Urothelium cell line (cell line): Measurements from ENCODE around the gene GPR152.
A peak's percentile ranks its signal among the peaks of the same experiment; 100 is the strongest.
"Not testable (repeated sequence)": the region's sequence is repeated elsewhere in the genome, so short reads cannot be mapped to it uniquely, and the experiment has no call there.

Source experiments
- DNase-seq: peaks from one replicate; pipeline ENCODE4 v3.0.0; 2011; ENCODE audit warnings: low spot score, mixed read lengths
- FAIRE-seq: peaks from 2 replicates; lab custom pipeline; 2011; peaks lifted over from hg19 to GRCh38; lab: Jason Lieb, UNC

Gene GPR152

GRCh38 chr11:67431346-67432249, 20.9 kb downstream of the GPR152 start:
- FAIRE-seq (no peak), DNase-seq (no peak)

- DNase-seq: no peak
- FAIRE-seq: no peak
Measured at GRCh38 chr11:67429722-67430121, 22.8 kb downstream of the GPR152 start.

- FAIRE-seq (no peak), DNase-seq (no peak)
Measured at GRCh38 chr11:67429038-67429668, 23.4 kb downstream of the GPR152 start.

- peak; percentile 77 for FAIRE-seq
- DNase-seq: peak; percentile 98
Measured at GRCh38 chr11:67428052-67429001, 24.2 kb downstream of the GPR152 start, which contains the start of gene RPS6KB2. TSS of gene RPS6KB2 (plus strand) at chr11:67428494. CDS start at chr11:67428546, 52 bp downstream.

DNA sequence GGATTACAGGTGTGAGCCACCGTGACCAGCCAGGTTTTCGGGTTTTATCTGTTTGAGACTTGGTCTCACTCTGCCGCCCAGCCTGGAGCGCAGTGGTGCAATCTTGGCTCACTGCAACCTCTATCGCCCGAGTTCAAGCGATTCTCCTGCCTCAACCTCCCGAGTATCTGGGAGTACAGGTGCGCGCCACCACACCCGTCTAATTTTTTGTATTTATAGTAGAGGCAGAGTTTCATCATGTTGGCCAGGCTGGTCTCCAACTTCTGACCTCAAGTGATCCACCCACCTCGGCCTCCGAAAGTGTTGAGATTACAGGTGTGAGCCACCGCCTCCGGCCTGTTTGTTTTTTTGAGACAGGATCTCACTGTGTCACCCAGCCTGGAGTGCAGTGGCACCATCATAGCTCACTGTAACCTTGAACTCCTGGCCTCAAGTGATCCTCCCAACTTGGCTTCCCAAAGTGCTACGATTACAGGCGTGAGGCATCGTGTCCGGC, 25.1 kb downstream of the GPR152 start:
- not testable (repeated sequence) for DNase-seq, FAIRE-seq

DNA sequence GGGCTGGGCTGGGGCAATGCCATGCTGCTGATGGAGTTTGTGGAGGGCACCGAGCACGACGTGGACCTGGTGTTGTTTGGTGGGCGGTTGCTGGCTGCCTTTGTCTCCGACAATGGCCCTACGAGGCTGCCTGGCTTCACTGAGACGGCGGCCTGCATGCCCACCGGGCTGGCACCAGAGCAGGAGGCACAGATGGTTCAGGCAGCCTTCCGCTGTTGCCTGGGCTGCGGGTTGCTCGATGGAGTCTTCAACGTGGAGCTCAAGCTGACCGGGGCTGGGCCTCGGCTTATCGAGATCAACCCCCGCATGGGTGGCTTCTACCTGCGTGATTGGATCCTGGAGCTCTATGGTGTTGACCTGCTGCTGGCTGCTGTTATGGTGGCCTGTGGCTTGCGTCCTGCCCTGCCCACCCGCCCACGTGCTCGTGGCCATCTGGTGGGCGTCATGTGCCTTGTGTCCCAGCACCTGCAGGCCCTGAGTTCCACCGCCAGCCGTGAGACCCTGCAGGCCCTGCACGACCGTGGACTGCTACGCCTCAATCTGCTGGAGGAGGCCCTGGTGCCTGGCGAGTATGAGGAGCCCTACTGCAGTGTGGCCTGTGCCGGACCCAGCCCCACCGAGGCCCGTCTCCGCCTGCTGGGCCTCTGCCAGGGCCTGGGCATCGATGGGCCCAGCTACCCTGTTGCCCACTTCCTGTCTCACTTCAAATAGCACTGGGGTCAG, 28.5 kb downstream of the GPR152 start:
- DNase-seq (no peak), FAIRE-seq (no peak)

GRCh38 chr11:67423466-67423865, 29.1 kb downstream of the GPR152 start:
- FAIRE-seq (no peak), DNase-seq (no peak)

DNA sequence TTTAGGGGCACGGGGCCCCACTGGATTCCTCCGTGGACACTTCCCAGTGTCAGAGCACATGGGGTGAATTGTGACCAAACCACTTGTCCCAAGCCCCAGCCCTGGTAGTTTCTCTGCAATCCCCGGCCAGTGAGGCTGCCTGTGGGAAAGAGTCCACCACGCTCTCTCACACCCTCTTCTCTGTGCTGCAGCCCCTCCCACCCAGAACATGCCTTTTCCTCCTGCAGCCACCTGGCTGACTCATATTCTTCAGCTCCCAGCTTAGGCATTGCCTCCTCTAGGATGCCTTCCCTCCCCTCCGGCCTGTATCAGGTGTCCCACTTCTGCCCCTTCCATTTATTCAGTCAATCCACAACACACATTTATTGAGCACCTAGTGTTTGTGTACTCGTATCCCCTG, 29.6 kb downstream of the GPR152 start:
- FAIRE-seq (no peak), DNase-seq (no peak)

DNA sequence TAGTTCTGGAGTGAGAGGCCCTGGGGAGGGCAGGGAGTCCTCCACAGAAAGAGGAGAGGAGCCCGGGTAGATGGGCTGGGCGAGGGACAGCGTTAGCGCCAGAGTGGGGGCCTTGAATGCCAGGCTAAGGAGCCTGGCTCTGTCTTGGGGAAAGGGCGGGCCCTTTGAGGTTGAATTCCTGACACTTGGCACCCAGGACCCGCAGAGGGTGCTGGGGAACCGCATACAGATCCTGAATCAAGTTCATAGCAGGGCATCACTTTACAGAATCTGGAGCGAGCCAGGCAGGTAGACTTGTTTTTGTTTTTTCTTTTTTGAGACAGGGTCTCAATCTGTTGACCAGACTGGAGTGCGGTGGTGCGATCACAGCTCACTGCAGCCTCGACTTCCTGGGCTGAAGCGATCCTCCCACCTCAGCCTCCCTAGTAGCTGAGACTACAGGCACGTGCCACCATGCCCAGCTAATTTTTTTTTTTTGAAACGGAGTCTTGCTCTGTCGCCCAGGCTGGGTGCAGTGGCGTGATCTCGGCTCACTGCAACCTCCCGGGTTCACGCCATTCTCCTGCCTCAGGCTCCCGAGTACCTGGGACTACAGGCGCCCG, 31.0 kb downstream of the GPR152 start:
- DNase-seq: no peak
- FAIRE-seq: no peak

DNA sequence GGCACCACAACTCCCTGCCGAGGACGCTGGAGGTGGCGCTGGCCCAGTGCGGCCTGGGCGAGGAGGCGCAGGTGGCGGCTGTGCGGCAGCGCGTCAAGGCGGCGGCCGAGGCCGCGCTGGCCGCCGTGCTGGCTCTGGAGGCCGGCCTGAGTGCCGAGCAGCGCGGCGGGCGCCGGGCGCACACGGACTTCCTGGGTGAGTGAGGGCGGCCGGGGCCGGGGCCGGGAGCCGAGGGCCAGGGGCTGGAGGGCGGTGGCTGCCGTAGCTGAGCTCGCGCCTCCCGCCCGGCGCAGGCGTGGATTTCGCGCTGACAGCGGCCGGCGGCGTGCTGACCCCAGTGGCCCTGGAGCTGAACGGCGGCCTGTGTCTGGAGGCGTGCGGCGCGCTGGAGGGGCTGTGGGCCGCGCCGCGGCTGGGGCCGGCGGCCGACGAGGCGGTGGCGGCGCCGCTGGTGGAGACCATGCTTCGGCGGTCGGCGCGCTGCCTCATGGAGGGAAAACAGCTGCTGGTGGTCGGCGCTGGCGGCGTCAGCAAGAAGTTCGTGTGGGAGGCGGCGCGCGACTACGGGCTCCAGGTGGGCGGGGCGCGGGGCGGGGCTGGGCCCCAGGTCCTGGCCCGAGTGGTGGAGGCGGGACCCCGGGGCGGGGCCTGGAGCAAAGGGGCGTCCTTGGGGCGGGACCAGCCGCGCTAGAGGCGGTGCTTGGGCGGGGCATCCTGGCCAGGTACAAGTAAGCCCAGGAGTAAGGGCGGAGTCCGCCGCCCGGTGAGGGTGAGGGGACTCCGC, 31.7 kb downstream of the GPR152 start:
- DNase-seq (peak; percentile 98), FAIRE-seq (peak; percentile 81)

DNA sequence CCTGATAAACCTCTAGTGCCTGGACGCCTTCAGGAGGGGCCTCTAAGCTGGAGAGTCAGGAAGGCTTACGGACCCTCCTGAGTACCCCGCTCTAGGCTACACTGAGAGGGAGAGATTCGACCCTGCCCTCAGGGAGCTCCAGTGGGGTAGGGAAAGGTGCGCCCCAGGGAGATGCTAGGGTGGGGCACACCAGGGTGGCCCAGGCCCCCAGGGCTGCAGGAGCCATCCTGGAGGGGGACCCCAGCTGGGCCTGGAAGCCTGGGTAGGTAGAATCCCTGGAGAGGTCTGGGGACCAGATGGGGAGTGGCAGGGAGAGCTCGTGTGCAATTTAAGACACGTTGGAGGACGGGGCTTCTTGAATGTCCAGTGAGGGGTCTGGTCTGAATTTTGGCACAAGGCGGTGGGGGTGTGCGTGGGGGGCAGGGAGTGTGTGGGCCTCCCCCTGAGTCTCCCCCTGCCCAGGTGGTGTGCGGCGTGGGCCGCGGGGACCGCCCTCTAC, 32.3 kb downstream of the GPR152 start:
- DNase-seq: no peak
- FAIRE-seq: no peak

- no peak for FAIRE-seq
Measured at GRCh38 chr11:67419325-67420049, 33.0 kb downstream of the GPR152 start.

GRCh38 chr11:67418476-67419281, 33.9 kb downstream of the GPR152 start:
- FAIRE-seq: peak; percentile 13
- no peak for DNase-seq

More at GRCh38 chr11:67419325-67420049, 33.0 kb downstream of the GPR152 start:
- DNase-seq: no peak

- DNase-seq: no peak
- FAIRE-seq: no peak
Measured at GRCh38 chr11:67417425-67417824, 35.1 kb downstream of the GPR152 start.

DNA sequence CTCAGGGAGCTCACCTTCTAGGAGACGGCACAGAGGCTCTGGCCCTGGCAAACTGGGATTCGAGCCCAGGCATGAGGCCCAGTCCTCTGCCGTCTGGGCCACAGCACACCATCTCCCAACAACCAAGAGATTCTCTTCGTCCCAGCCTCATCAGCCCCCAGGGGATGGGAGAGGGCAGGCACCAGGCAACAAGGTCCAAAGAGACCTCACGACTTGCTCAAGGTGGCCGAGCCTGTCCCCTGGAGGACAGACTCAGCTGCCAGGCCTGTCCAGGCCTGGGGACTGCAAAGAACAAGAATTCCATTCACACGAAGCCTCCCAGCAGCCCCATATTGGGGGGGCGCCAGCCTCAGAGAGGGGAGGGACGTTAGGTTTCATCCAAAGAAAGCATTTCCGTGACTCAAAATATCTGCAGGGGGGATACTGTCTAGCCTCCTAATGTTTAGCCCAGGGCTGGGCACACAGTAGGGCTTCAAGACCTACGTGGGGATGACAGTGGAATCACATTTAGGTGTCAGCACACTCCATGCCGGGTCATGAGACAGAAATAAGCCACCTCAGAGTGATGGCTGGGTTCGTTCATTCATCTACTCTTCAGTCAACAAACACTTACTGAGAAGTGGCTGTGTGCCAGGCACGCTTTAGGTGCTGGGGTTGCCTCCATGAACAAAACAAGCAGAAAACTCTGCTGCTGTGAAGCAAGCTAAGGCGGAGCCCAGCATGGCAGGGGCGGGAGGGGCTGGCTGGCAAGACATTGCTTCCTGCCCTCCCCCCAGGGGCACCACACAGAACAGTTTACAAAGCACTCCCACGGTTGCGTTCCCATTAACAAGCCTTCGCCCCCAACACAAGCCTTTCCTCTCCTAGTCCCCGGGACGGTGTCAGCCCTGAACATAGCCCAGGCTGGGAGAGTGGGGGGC, 35.9 kb downstream of the GPR152 start:
- DNase-seq: no peak
- no peak for FAIRE-seq
